HG03354 (cell line): Measurements from ENCODE around the gene SEMA3F.

Experiments used
- ATAC-seq: cut with Tn5 transposase; IDR thresholded peaks from one replicate; pipeline ENCODE4 v1.9.1; 2021; ENCODE audit warnings: mild to moderate bottlenecking; ENCODE audit not compliant: unreplicated experiment, poor library complexity, severe bottlenecking

SEMA3F gene

GRCh38 chr3:50187750-50188149 is 32.6 kb downstream of the SEMA3F start:
- no peak for ATAC-seq

DNA sequence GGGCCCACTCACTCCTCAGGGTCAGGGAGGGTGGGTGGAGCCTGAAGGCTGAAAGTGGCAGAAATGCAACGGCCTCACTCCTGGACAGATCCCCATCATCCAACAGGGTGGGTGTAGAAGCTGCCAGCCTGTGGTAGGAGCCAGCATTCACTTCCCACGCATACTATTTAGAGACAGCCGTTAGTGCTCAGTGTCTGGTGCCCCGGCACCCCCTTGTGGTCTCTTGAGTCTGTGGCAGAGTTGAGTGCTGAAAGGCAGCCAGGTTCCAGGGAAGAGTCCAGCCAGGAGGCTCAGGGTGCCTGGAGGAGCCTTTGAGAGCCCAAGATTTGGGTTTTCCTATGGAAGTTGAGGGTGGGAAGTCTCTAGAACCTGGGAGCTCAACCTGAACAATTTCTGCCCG is 34.1 kb downstream of the SEMA3F start:
- ATAC-seq: no peak

DNA sequence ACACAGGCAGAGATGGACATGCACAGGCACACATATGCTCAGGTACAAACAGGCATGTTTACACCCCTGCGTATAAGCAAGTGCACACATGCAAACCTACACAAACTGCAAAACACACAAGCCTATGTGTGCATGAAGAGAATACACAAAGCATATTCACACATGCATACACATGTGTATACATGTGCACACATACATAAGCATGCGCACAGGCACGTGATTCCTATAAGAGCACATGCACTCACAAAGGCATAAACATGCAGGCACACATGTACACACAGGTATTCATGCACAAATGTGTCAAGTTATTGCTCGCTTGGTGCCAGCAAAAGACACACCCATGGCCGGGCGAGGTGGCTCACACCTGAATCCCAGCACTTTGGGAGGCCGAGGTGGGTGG is 34.9 kb downstream of the SEMA3F start:
- ATAC-seq: no peak

GRCh38 chr3:50190936-50191660 is 36.0 kb downstream of the SEMA3F start, which contains the start of gene GNAT1:
Gene GNAT1 (plus strand): TSS chr3:50191610. CDS start chr3:50191726, 116 bp downstream.
- no peak for ATAC-seq

DNA sequence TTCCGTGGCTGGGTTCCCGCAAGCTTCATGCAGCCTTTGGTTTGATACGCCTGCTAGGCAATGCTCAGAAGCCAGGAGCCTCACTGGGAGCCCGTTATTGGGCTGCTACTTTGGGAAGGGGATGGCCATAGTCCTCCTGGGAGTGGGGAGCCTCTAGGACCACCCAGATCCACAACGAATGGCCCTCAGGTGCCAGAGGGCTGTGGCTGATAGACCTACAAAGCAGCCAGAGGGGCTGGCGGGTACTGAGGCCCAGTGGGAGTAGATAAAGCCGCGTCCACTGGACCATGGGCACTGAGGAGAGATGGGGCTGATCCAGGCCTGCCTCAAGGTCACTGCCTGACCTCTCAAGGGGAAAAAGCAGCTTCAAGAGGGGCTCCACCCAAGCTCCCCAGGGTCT is 37.0 kb downstream of the SEMA3F start:
- no peak for ATAC-seq

DNA sequence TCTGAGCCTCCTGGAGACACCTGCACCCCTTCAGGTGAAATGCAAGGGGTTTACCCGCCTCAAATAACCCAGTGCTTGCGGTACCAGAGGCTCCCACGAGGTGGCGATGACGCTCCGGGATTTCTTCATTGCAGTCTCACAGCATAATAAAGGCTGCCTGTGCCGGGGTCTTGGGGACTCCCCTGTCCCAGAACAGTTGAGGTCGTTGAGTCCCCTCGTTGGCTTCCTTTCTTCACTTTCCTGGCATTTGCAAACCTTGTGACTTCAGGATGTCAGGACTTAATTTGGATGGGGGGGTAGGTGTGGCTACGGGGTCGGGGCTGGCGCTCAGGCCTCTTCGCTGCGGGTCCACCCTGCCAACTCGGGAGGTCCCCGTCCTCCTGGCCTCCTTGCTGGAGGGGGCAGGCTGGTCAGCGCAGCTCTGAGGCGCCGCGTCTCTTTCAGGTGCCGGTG is 37.6 kb downstream of the SEMA3F start:
- no peak for ATAC-seq

- no peak for ATAC-seq
Measured at GRCh38 chr3:50193286-50193685, 38.2 kb downstream of the SEMA3F start.

- no peak for ATAC-seq
Measured at GRCh38 chr3:50193746-50194127, 38.6 kb downstream of the SEMA3F start.

- no peak for ATAC-seq
Measured at GRCh38 chr3:50194128-50194902, 39.2 kb downstream of the SEMA3F start.

DNA sequence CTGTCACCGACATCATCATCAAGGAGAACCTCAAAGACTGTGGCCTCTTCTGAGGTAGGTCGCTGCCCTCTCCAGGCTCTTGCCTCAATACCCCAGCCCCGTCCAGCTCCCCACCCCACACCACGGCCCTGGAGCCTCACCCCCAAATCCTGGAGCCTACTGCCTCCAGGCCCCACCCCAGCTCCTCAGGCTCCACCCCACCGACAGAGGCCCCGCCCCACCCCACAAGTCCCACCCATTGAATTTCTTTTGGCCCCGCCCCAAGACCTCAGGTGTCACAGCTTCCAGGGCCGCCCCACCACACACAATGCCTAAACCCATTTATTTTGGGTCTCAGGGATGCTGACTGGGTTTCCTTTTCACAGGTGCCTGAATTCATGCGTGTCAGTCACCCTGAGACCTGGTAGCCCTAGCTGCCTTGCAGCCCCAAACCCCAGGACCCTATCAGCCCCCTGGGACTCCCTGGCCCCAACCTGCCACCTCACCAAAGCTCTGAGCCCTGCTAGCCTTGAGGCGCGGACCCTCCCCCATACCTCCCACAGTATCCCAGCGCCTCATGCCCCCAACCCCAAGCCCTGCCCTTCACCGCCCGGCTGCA is 39.9 kb downstream of the SEMA3F start:
- ATAC-seq: no peak

DNA sequence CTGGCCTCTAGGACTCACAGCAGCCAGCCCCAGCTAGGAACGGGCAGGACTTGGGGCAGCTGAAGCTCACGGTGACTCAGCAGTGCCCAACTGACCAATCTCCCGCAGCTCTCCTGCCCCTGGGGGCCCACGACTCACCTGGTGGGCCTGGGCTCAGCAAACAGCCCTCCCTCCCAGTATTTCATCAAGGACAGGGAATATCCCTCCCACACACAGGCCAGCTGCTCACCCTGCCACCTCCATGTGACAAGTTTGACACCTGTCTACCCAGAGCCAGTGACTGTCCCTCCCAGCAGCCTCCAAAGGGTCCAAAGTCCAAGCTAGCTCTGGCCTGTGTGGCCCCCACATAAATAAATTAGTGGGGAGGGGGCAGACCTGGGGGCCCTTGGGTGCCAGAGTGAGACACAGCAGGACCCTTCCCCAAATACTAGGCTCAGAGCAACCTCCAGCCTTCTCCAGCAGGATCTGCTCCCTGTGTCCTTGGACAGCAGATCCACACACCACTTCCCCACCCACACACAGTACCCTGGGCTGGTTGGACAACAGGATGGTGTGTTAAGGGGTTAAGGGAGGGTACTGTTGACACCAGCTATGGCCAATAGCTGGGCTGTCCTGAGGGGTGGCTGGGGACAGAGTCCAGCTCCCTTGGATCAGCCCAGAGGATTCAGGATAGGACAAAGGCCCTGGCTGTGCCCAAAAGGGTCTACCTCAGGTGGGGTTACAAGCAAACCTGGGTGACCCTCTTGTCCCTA is 40.6 kb downstream of the SEMA3F start:
- ATAC-seq: no peak

- ATAC-seq: no peak
Measured at GRCh38 chr3:50196253-50196801, 41.2 kb downstream of the SEMA3F start.

GRCh38 chr3:50201573-50202315 is 46.6 kb downstream of the SEMA3F start:
- no peak for ATAC-seq

DNA sequence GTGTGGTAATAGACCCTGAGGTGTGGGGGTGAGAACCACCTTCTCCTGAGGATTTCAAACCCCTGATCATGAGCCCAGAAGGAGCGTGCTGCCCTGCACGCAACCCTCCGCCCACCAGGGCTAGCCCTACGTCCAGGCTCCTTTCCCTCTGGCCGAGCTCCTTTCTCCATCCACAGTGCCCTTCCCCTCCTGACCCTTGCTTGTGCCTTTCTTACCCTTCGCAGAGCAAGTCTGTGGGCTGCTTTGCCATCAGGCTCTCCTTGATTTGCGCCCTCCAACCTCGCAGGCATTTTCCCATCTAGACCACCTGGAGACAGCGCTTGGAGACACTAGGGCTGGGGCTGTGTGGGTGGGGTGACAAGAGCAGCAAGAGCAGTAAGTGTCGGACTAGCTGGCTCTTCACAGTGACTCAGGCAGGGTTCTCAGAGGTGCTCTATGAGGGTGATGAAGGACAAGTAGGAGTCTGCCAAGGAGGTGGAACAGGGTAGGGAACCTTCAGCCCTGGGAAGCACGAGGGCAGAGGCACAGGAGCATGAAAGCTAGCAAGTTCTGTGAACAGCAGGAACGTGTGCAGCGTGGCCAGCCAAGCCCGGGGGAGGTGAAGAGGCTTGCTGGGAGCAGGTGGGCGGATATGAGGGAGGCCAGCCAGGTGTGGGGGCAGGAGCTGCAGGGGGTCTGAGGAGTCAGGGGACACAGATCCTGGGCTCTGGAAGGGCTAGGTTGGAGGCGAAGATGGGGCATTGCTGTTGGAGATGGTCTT is 47.4 kb downstream of the SEMA3F start:
- no peak for ATAC-seq

GRCh38 chr3:50203113-50203808 is 48.1 kb downstream of the SEMA3F start:
- no peak for ATAC-seq

DNA sequence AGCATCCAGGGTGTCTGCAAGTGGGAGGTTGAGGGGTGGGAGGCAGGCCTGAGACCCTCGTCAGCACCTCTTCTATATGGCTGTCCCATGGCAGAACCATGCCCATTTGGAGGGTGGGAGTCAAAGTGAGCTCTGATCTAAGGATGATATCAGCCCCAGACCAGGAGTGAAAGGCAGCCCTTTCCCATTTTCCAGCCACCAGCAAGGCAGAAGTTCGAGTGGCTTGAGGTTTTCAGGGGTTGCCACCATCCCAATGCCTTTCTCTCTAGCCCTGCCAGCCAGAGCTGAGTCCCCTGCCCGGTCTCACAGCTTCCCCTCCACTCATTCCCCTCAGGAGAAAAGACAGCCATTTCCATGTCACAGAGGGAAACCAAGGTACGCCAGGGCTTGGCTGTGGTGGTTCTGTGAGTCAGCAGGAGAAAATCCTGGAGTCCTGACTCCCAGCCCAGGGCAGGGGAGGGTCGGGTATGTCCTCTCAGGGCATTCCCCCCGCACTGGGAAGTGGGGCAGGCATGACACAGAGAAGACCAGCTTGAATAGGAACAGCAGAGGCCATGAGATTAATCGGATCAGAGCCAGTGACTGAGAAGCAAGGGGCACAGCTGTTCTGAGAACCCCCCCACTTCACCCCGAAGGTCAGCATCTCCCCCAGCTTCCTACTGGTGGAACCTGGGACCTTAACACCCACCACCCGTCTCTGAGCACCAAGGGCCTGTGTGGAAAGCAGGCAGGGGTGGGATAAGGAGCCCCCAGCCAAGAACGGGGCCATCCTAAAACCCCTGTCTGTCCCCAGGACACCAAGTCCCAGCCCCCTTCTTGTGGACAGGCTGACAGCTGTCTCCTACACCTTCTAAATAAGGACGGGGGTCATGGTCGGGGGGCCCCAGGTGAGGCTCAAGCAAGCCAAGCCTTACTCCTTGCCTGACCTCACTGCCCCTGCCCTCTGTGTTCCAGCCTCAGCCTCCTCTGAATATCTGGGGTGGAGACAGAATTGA is 49.0 kb downstream of the SEMA3F start:
- no peak for ATAC-seq
